Stimulated activated CD8-positive, alpha-beta memory T cell treated with anti-CD3 and anti-CD28 coated beads, Interleukin-15, amount 100 ng/mL, for 24 hours (primary cell): ENCODE results near the gene ENPP7.

Source experiments
- DNase-seq: peaks from one replicate; pipeline ENCODE4 v3.0.0-alpha.2; 2020; ENCODE audit warnings: low read depth

Gene ENPP7

GRCh38 chr17:79778504-79779083 is 47.9 kb downstream of the ENPP7 start:
- DNase-seq: no peak

- no peak for DNase-seq
Measured at GRCh38 chr17:79779084-79779529, 48.4 kb downstream of the ENPP7 start.

- no peak for DNase-seq
Measured at GRCh38 chr17:79779661-79780365, 49.1 kb downstream of the ENPP7 start.

- no peak for DNase-seq
Measured at GRCh38 chr17:79781012-79781650, 50.4 kb downstream of the ENPP7 start.

GRCh38 chr17:79781736-79782575 is 51.2 kb downstream of the ENPP7 start:
- no peak for DNase-seq

- DNase-seq: no peak
Measured at GRCh38 chr17:79783891-79784290, 53.1 kb downstream of the ENPP7 start.

- DNase-seq: no peak
Measured at GRCh38 chr17:79784353-79785016, 53.7 kb downstream of the ENPP7 start.

- no peak for DNase-seq
Measured at GRCh38 chr17:79785017-79785899, 54.5 kb downstream of the ENPP7 start.

- DNase-seq: no peak
Measured at GRCh38 chr17:79785900-79786810, 55.4 kb downstream of the ENPP7 start.

- DNase-seq: no peak
Measured at GRCh38 chr17:79786930-79787643, 56.3 kb downstream of the ENPP7 start.

- DNase-seq: no peak
Measured at GRCh38 chr17:79788455-79788854, 57.7 kb downstream of the ENPP7 start.

GRCh38 chr17:79788989-79789942 is 58.5 kb downstream of the ENPP7 start:
- no peak for DNase-seq

GRCh38 chr17:79789943-79790804 is 59.4 kb downstream of the ENPP7 start:
- DNase-seq: no peak

- no peak for DNase-seq
Measured at GRCh38 chr17:79790805-79791734, 60.3 kb downstream of the ENPP7 start.

- DNase-seq: no peak
Measured at GRCh38 chr17:79791735-79792161, 61.0 kb downstream of the ENPP7 start.
